Parathyroid adenoma (tissue), 2 donors: ENCODE data around the gene FBXO22.
"Not testable (repeated sequence)": the region's sequence is repeated elsewhere in the genome, so short reads cannot be mapped to it uniquely, and the experiment has no call there.

Source experiments
- H2AFZ ChIP-seq: fragments of 300-600 bp; sonication (generic); one replicate; pipeline ENCODE4 v1.7.0; 2017; ENCODE audit warnings: antibody characterized with exemption, mild to moderate bottlenecking
- H3K27ac ChIP-seq: fragments of 300-600 bp; sonication (generic); one replicate; pipeline ENCODE4 v1.7.0; 2017
- H3K27me3 ChIP-seq: fragments of 300-600 bp; sonication (generic); one replicate; pipeline ENCODE4 v1.7.0; 2017; ENCODE audit warnings: low read length; ENCODE audit not compliant: control insufficient read depth, insufficient read depth
- H3K36me3 ChIP-seq: fragments of 300-600 bp; sonication (generic); one replicate; pipeline ENCODE4 v1.7.0; 2017; ENCODE audit warnings: low read length; ENCODE audit not compliant: control insufficient read depth, insufficient read depth
- H3K4me1 ChIP-seq: fragments of 300-600 bp; sonication (generic); one replicate; pipeline ENCODE4 v1.7.0; 2017; ENCODE audit warnings: control low read depth
- H3K4me2 ChIP-seq: fragments of 300-600 bp; sonication (generic); one replicate; pipeline ENCODE4 v1.7.0; 2017; ENCODE audit warnings: low read length
- H3K4me3 ChIP-seq: fragments of 300-600 bp; sonication (generic); one replicate; pipeline ENCODE4 v1.7.0; 2017; ENCODE audit warnings: low read depth, low read length
- H3K79me2 ChIP-seq: fragments of 300-600 bp; sonication (generic); one replicate; pipeline ENCODE4 v1.7.0; 2017; ENCODE audit warnings: control low read depth
- H3K9ac ChIP-seq: fragments of 300-600 bp; sonication (generic); one replicate; pipeline ENCODE4 v1.7.0; 2017; ENCODE audit warnings: mild to moderate bottlenecking
- H3K9me3 ChIP-seq: fragments of 300-600 bp; sonication (generic); one replicate; pipeline ENCODE4 v1.7.0; 2017; ENCODE audit warnings: low read length; ENCODE audit not compliant: control insufficient read depth
- TF ChIP-seq, protein P1 (sequence below): fragments of 300-600 bp; sonication (generic); IDR thresholded peaks from one replicate; pipeline ENCODE4 v1.7.0; 2017; ENCODE audit warnings: antibody characterized with exemption, mild to moderate bottlenecking
- donor health status: primary hyperparathyroidism.

Gene FBXO22

DNA sequence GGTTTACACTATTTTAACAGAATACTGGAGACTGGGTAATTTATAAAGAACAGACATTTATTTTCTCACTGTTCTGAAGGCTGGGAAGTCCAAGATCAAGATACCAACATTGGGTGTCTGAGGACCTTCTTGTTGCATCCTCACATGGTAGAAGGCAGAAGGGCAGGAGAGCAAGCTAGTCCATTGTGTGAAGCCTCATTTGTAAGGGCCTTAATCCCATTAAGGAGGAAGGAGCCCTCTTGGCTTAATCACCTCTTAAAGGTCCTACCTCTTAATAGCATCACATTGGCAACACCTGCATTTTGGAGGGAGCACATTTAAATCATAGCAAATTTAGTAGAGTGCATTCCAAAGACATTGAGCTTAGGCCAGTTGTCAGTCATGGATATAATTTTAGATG, 34.2 kb upstream of the FBXO22 start:
- Histone ChIP-seq H3K36me3 (no peaks in the 10 kb centered on the region), H3K79me2 (no peaks in the 10 kb centered on the region), H3K27me3 (no peaks in the 10 kb centered on the region), H3K4me1 (no peaks in the 10 kb centered on the region), H3K9me3 (no peaks in the 10 kb centered on the region), H3K4me2 (no peak overlapping the region), H2AFZ (no peak overlapping the region), H3K27ac (no peak overlapping the region), H3K9ac (no peak overlapping the region), H3K4me3 (no peak overlapping the region)
- TF ChIP-seq, protein P1, sequence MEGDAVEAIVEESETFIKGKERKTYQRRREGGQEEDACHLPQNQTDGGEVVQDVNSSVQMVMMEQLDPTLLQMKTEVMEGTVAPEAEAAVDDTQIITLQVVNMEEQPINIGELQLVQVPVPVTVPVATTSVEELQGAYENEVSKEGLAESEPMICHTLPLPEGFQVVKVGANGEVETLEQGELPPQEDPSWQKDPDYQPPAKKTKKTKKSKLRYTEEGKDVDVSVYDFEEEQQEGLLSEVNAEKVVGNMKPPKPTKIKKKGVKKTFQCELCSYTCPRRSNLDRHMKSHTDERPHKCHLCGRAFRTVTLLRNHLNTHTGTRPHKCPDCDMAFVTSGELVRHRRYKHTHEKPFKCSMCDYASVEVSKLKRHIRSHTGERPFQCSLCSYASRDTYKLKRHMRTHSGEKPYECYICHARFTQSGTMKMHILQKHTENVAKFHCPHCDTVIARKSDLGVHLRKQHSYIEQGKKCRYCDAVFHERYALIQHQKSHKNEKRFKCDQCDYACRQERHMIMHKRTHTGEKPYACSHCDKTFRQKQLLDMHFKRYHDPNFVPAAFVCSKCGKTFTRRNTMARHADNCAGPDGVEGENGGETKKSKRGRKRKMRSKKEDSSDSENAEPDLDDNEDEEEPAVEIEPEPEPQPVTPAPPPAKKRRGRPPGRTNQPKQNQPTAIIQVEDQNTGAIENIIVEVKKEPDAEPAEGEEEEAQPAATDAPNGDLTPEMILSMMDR = no peak

DNA sequence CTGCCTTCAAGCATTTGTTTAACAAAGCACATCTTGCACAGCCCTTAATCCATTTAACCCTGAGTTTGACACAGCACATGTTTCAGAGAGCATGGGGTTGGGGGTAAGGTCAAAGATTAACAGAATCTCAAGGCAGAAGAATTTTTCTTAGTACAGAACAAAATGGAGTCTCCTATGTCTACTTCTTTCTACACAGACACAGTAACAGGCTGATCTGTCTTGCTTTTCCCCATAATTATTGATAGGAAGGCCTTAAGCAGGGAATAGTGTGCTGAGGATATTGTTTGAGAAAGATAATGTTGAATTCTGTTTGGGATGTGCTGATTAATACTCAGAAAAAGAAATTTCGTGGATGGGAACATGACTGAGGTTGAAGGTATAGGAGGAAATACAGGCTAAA, 32.1 kb upstream of the FBXO22 start:
- H3K4me2 ChIP-seq, H3K27ac ChIP-seq, H3K36me3 ChIP-seq, H3K27me3 ChIP-seq, H3K4me3 ChIP-seq, H3K9ac ChIP-seq, H3K9me3 ChIP-seq, H2AFZ ChIP-seq, H3K4me1 ChIP-seq, H3K79me2 ChIP-seq: not testable (repeated sequence)

DNA sequence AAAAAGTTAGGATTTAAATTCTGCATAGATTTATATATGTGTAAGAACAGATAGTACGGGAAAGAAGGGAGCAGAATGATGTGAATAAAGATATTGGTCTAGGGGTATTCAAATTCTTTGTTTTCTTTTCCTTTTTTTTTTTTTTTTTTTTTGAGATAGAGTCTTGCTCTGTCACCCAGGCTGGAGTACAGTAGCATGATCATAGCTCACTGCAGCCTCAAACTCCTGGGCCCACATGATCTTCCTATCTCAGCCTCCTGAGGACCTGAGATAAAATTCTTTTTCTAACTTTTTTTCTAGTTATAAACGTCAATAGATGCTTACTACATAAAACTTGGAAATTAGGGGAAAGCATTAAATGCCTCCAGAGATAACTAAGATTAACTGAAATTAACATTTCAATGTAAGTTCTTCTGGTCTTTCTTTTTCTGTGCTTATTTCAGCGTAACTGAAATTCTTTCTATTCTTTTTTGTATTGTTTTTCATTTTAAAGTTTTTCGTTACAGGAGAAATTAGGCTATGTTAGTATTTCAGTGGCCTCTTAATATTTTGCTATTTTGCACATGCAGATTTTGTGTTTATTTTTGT, 31.2 kb upstream of the FBXO22 start:
- Histone ChIP-seq H3K9me3 (no peaks in the 10 kb centered on the region), H3K36me3 (no peaks in the 10 kb centered on the region), H3K4me2 (no peak overlapping the region), H3K27ac (no peak overlapping the region), H2AFZ (no peak overlapping the region), H3K79me2 (no peaks in the 10 kb centered on the region), H3K9ac (no peak overlapping the region), H3K27me3 (no peaks in the 10 kb centered on the region), H3K4me1 (no peaks in the 10 kb centered on the region), H3K4me3 (no peak overlapping the region)
- TF ChIP-seq, protein P1 = no peak

DNA sequence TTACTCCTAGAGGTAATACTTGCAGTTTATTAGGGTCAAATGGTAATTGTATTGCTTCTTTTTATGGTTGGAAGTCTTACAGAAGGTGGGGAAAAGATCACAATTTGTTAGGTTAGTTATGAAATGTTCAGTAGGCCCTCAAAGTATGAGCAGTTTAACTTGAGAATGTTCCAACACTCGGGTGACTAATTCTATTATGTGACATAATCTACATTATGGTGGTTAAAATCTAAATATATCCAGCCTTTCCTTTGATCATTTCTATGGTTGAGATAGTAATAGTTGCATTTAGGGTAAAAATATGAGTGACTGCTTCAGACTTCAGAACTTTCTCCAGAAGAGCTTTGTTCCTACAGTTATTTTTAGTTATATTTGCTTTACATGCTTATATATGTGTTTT, 19.6 kb upstream of the FBXO22 start:
- Histone ChIP-seq H3K9ac (no peak overlapping the region), H3K4me1 (no peaks in the 10 kb centered on the region), H3K9me3 (no peaks in the 10 kb centered on the region), H3K4me3 (no peak overlapping the region), H3K79me2 (no peaks in the 10 kb centered on the region), H3K27ac (no peak overlapping the region), H2AFZ (no peak overlapping the region), H3K36me3 (no peaks in the 10 kb centered on the region), H3K4me2 (no peak overlapping the region), H3K27me3 (no peaks in the 10 kb centered on the region)
- TF ChIP-seq, protein P1 = no peak

DNA sequence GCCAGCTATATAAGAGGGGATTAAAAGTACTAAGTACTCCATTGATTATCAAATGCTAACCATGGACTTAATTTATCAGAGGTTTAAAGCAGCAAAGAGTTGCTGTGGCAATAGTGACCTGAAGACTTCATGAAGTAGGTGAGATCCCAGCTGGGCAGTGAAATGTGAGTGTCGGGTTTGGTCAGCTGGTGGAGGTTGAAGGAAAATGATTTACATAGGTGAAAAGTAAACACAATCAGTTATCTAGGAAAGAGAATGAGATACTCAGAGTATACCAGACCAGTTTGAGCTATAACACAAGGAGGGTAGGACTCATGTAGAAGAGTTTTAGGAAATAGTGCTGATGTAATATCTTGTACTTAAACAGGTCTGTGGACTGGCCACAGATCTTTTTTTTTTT, 16.5 kb upstream of the FBXO22 start:
- H3K4me2 ChIP-seq = no peak overlapping the region
- no peaks in the 10 kb centered on the region for H3K4me1 ChIP-seq
- H3K4me3 ChIP-seq = no peak overlapping the region
- no peak overlapping the region for H2AFZ ChIP-seq
- no peaks in the 10 kb centered on the region for H3K36me3 ChIP-seq
- no peak overlapping the region for H3K27ac ChIP-seq
- TF ChIP-seq, protein P1 = no peak
- H3K9ac ChIP-seq = no peak overlapping the region
- no peaks in the 10 kb centered on the region for H3K27me3 ChIP-seq
- no peaks in the 10 kb centered on the region for H3K79me2 ChIP-seq
- H3K9me3 ChIP-seq = no peaks in the 10 kb centered on the region
